Activated CD4-positive, alpha-beta T cell treated with anti-CD3 and anti-CD28 coated beads, Interleukin-2, amount 10 ng/mL, durations not matched to agents 24 days and 14 days (primary cell): ENCODE measurements around the gene SPTBN4. TPM values are rescaled to one million over a fixed set of nuclear protein-coding genes. Genes with fewer than 3 reads are reported as not detected.
"Not testable (repeated sequence)": the region's sequence is repeated elsewhere in the genome, so short reads cannot be mapped to it uniquely, and the experiment has no call there.

Experiments used
- DNase-seq: peaks from one replicate; pipeline ENCODE4 v3.0.0; 2022
- H3K27ac Mint-ChIP-seq: one replicate; pipeline ENCODE4 v1.8.0; 2022; ENCODE audit warnings: mild to moderate bottlenecking, mixed read lengths
- H3K27me3 Mint-ChIP-seq: one replicate; pipeline ENCODE4 v1.8.0; 2022; ENCODE audit warnings: mixed read lengths
- H3K36me3 Mint-ChIP-seq: one replicate; pipeline ENCODE4 v1.8.0; 2022; ENCODE audit warnings: low read depth, mild to moderate bottlenecking, mixed read lengths
- H3K4me1 Mint-ChIP-seq: one replicate; pipeline ENCODE4 v1.8.0; 2021; ENCODE audit warnings: mixed read lengths
- H3K4me3 Mint-ChIP-seq: one replicate; pipeline ENCODE4 v1.8.0; 2022; ENCODE audit warnings: mild to moderate bottlenecking, moderate library complexity, mixed read lengths
- H3K9me3 Mint-ChIP-seq: one replicate; pipeline ENCODE4 v1.8.0; 2021; ENCODE audit warnings: mixed read lengths
- intact Hi-C: fragments of 100-400 bp; cut with micrococcal nuclease; formaldehyde crosslinking; loops from one replicate; pipeline ENCODE4 v1.15.1; 2023
- total RNA-seq: library from RNA; stranded (reverse); gene quantifications from 2 replicates; pipeline ENCODE4 v1.2.3, GENCODE V29; 2022

Gene SPTBN4
- total RNA-seq, 1 donor from 2014 or later = 0.51 TPM

DNA sequence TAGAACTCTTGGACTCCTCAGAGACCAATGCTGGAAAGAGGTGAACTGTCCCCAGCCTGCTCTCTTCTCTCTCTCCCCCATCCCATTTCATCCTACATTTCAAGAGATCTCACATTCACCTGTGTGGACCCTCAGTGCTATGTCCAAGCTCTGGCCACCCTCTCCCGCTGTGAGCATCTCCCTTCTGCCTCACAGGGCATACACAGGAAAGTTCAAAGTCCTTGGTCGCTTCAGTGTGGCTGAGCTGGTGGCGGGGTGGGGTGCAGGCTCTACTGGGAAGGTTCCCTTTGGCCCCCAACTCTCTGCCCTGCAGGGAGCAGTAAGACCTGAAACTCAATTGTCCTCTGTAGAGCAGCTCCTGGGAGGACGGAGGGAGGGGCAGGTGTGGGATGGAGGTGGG lies 27.0 kb downstream of the SPTBN4 start:
- Mint-ChIP-seq H3K4me3 (no peak overlapping the region), H3K4me1 (no peaks in the 10 kb centered on the region), H3K27me3 (peaks cover 9% of the 10 kb centered on the region), H3K9me3 (no peaks in the 10 kb centered on the region), H3K36me3 (no peaks in the 10 kb centered on the region), H3K27ac (no peak overlapping the region)
- no peak for DNase-seq
- intact Hi-C loops = no loop called here

DNA sequence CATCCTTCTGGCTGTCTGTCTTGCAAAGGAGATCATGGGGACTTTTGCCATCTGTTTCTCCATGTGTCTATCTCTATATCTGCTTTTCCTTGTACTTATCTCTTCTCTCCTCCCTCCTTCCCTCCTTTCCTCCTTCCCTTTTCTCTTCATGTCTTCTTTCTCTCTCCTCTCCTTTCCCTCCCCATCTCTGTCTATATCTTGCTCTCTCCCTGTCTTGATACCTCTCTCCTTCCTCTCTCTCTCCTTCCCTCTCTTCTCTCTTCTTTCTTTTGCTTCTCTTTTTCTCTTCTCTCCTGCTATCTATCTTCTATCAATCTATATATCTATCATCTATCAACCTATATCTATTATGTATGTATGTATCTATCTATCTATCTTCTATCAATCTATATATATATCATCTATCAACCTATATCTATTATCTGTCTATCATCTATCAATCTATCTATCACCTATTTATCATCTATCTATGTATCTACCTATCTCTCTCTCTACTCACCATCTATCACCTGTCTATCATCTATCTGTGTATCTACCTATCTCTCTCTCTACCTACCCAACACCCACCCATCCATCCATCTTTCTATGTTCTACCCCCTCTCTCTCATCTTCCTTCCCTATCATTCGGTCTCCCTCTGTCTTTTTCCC lies 27.5 kb downstream of the SPTBN4 start:
- Mint-ChIP-seq H3K27ac (no peak overlapping the region), H3K9me3 (no peaks in the 10 kb centered on the region), H3K27me3 (peaks cover 9% of the 10 kb centered on the region), H3K4me1 (no peaks in the 10 kb centered on the region), H3K4me3 (no peak overlapping the region), H3K36me3 (no peaks in the 10 kb centered on the region)
- DNase-seq = no peak
- intact Hi-C loops = no loop called here

DNA sequence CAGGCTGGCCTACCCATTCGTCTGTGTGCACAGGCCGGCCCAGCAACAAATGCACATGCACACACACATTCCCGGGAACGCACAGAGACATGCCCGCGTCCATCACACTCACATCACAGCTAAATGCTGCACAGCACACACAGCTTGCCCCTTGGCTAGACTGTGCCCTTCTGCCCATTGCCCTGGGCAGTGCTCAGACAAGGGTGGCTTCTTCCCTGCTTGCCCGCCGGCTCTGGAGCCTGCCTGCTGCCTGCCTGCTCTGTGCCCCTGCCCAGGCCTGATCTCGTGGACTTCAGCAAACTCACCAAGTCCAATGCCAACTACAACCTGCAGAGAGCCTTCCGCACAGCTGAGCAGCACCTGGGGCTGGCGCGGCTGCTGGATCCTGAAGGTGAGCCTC lies 30.4 kb downstream of the SPTBN4 start:
- intact Hi-C loops = no loop called here

DNA sequence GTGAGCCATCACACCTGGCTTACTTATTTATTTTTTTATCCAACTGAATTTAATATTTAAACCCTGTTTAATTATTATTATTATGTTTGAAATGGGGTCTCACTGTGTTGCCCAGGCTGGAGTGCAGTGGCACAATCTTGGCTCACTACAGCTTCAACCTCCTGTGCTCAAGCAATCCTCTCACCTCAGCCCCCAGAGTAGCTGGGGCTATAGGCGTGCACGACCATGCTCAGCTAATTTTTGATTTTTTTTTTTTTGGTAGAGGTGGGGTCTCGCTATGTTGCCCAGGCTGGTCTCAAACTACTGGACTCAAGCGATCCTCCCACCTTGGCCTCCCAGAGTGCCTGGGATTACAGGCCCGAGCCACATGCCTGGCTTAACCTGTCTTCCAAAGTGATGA lies 32.5 kb downstream of the SPTBN4 start:
- intact Hi-C loops = no loop called here
- H3K9me3 Mint-ChIP-seq = no peaks in the 10 kb centered on the region
- no peak overlapping the region for H3K4me3 Mint-ChIP-seq
- H3K4me1 Mint-ChIP-seq = no peaks in the 10 kb centered on the region
- no peaks in the 10 kb centered on the region for H3K36me3 Mint-ChIP-seq
- no peak for DNase-seq
- peaks cover 11% of the 10 kb centered on the region for H3K27me3 Mint-ChIP-seq
- H3K27ac Mint-ChIP-seq = no peak overlapping the region

More for the DNA sequence above, 30.4 kb downstream of the SPTBN4 start:
- no peak for DNase-seq
- no peaks in the 10 kb centered on the region for H3K4me1 Mint-ChIP-seq
- H3K27me3 Mint-ChIP-seq = peaks cover 9% of the 10 kb centered on the region
- H3K9me3 Mint-ChIP-seq = no peaks in the 10 kb centered on the region
- no peak overlapping the region for H3K4me3 Mint-ChIP-seq
- no peak overlapping the region for H3K27ac Mint-ChIP-seq
- no peaks in the 10 kb centered on the region for H3K36me3 Mint-ChIP-seq

DNA sequence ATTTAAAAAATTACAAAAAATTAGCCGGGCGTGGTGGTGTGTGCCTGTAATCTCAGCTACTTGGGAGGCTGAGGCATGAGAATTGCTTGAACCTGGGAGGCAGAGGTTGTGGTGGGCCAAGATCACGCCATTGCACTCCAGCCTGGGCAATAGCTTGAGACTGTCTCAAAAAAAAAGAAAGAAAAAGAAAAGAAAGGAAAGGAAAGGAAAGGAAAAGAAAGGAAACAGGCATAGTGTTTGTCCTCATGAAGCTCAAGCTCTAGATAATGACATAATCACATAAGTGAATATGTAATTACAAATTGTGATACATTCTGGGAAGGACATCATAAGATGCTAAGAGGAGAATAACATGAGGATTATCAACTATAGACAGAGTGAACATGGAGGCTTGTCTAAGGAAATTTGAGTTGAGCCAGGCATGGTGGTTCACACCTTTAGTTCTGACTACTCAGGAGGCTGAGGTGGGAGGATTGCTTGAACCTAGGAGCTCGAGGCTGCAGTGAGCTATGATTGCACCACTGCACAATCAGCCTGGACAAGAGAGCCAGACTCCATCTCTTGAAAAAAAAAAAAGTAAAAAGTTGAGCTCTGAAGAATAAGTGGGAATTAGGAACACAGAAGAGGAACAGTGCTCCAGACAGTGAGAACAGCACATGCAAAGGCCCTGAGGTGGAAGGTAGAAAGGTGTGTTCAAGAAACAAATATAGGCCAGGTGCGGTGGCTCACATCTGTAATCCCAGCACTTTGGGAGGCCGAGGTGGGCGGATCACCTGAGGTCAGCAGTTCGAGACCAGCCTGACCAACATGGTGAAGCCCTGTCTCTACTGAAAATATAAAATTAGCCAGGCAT lies 34.1 kb downstream of the SPTBN4 start:
- H3K9me3 Mint-ChIP-seq, H3K27me3 Mint-ChIP-seq, intact Hi-C loops, DNase-seq, H3K4me1 Mint-ChIP-seq, H3K27ac Mint-ChIP-seq, H3K36me3 Mint-ChIP-seq, H3K4me3 Mint-ChIP-seq: not testable (repeated sequence)

DNA sequence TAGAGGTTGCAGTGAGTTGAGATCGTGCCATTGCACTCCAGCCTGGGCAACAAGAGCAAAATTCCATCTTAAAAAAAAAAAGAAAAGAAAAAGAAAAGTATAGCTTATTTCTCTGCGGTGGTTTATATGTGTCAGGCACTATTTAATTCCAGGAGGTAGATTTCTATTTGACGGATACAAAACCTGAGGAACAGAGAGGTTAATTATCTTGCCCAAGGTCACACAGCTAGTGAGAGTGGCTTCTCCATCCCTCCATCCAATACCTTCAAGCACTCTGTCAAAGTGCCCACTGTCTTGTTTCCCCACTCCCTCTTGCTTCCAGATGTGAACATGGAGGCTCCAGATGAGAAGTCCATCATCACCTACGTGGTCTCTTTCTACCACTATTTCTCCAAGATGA lies 34.8 kb downstream of the SPTBN4 start:
- no peak overlapping the region for H3K4me3 Mint-ChIP-seq
- H3K9me3 Mint-ChIP-seq = no peaks in the 10 kb centered on the region
- H3K4me1 Mint-ChIP-seq = no peaks in the 10 kb centered on the region
- DNase-seq = no peak
- no peaks in the 10 kb centered on the region for H3K36me3 Mint-ChIP-seq
- intact Hi-C loops = no loop called here
- peaks cover 7% of the 10 kb centered on the region for H3K27me3 Mint-ChIP-seq
- no peak overlapping the region for H3K27ac Mint-ChIP-seq

DNA sequence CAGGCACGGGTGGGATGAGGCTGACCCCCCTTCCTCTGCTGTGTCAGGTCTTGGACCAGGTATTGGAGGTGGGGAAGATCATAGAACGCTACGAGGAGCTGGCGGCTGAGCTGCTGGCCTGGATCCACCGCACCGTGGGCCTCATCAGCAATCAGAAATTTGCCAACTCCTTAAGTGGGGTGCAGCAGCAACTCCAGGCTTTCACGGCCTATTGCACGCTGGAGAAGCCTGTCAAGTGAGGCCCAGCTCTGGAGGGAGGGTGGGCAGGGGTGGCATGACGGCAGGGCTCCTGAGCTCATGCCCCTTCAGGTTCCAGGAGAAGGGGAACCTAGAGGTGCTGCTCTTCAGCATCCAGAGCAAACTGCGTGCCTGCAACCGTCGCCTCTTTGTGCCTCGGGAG lies 35.3 kb downstream of the SPTBN4 start:
- H3K4me1 Mint-ChIP-seq = no peaks in the 10 kb centered on the region
- intact Hi-C loops = no loop called here
- H3K9me3 Mint-ChIP-seq = no peaks in the 10 kb centered on the region
- H3K36me3 Mint-ChIP-seq = no peaks in the 10 kb centered on the region
- no peak overlapping the region for H3K4me3 Mint-ChIP-seq
- DNase-seq = no peak
- no peak overlapping the region for H3K27ac Mint-ChIP-seq
- peaks cover 7% of the 10 kb centered on the region for H3K27me3 Mint-ChIP-seq

DNA sequence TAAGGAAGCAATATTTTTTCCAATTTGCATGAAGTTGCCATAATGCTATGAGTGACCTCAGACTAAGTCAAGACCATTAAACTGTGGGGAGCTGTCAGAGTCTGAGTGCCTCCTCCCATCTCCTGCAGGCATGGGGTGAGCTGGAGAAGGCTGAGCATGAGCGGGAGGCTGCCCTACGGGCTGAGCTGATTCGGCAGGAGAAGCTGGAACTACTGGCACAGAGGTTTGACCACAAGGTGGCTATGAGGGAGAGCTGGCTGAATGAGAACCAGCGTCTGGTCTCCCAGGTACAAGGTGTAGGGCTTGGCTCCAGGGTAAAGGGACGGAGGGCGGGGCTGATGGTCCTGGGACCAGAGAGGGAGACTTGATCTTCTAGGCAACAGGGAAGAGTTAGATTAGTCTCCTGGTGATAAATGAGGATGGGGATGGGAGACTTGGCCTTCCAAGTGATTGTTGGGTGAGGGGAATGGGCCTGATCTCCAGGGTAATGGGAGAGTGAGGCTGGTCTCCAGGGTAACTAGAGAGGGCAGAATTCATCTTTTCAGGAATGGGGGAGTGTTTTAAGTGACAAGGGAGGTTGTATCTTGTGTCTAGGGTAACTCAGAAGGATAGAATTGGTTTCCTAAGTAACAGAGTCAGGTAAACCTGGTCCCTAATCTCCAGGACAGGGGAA lies 36.0 kb downstream of the SPTBN4 start:
- Mint-ChIP-seq H3K36me3 (no peaks in the 10 kb centered on the region), H3K27ac (no peak overlapping the region), H3K27me3 (peaks cover 7% of the 10 kb centered on the region), H3K4me3 (no peak overlapping the region), H3K9me3 (no peaks in the 10 kb centered on the region), H3K4me1 (no peaks in the 10 kb centered on the region)
- no peak for DNase-seq
- intact Hi-C loops = no loop called here

DNA sequence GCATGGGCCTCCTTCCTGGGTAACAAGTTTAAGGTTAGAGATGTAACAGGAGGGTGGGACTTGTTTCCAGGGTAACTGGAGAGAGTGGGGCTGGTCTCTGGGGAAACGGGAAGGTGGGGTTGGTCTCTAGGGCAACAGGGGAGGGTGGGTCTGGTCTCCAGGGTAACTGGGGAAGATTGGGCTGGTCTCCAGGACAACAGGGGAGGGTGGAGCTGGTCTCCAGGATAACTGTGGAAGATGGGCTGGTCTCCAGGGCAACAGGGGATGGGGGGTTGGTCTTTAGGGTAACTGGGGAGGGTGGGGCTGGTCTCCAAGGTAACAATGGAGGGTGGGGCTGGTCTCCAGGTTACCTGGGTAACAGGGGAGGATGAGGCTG lies 36.5 kb downstream of the SPTBN4 start:
- Mint-ChIP-seq H3K27ac (no peak overlapping the region), H3K4me3 (no peak overlapping the region), H3K4me1 (no peaks in the 10 kb centered on the region), H3K36me3 (no peaks in the 10 kb centered on the region), H3K27me3 (peaks cover 7% of the 10 kb centered on the region), H3K9me3 (no peaks in the 10 kb centered on the region)
- no peak for DNase-seq
- intact Hi-C loops = no loop called here

DNA sequence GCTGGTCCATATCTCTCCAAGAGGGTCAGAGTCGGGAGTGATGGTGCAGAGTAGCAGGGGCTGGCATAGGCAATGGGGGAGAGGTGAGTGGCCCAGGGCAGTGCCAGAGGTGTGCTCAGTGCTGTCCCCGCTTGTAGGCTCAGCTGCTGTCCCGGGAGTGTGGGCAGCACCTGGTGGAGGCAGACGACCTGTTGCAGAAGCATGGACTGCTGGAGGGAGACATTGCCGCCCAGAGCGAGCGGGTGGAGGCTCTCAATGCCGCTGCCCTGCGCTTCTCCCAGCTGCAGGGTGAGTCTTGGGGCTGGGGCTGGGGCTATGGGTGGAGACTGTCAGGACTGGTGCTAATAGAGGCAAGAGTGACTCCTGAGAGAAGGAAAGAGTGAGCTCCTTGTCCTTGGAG lies 39.3 kb downstream of the SPTBN4 start:
- Mint-ChIP-seq H3K36me3 (no peaks in the 10 kb centered on the region), H3K4me3 (no peak overlapping the region), H3K27ac (no peak overlapping the region), H3K4me1 (no peaks in the 10 kb centered on the region), H3K27me3 (peaks cover 16% of the 10 kb centered on the region), H3K9me3 (no peaks in the 10 kb centered on the region)
- intact Hi-C loops = no loop called here
- DNase-seq = no peak

DNA sequence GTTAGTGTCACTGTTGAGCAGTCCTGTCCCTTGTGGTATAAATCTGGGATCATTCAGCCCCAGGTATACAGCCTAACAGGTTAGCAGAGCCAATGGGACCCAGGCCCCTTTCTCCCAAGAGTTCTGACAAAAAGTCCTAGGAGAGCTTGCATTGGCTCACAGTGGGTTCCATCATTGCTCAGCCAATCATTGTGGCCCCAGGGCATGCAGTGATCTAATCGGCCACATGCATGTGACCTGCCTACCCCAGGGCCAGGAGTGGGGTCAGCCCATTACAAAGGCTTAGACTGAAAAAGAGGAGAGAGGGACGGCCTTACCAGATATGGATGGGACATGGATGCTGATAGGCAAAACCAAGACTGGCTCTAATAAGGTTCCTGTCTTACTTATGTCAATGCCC lies 41.1 kb downstream of the SPTBN4 start:
- Mint-ChIP-seq H3K36me3 (no peaks in the 10 kb centered on the region), H3K27ac (no peak overlapping the region), H3K9me3 (no peaks in the 10 kb centered on the region), H3K27me3 (peaks cover 27% of the 10 kb centered on the region), H3K4me3 (no peak overlapping the region), H3K4me1 (peaks cover 2% of the 10 kb centered on the region)
- DNase-seq = no peak
- intact Hi-C loops = no loop called here

DNA sequence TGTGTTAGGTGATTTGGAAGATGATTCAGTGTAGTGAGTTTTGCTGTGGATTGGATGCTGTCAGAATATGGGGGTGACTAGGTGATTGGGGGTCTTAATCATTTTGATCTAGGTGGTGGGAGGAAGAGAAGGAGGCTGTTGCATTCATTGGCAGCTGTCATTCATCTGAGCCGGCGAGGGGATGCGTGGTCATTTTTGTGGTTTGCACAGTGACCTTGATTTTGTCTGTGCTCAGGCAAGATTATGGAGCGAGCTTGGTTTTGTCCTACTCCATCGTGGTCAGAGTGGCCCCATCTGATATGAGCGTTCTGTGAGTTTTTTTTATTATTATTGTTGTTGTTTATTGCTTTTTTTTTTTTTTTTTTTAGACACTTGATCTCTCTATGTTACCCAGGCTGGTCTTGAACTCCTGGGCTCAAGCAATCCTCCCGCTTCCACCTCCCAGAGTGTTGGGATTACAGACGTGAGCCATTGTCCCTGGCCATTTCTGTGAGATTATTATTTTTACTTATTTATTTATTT lies 42.0 kb downstream of the SPTBN4 start:
- no peak for DNase-seq
- Mint-ChIP-seq H3K36me3 (no peaks in the 10 kb centered on the region), H3K27me3 (peaks cover 31% of the 10 kb centered on the region), H3K9me3 (no peaks in the 10 kb centered on the region), H3K27ac (no peak overlapping the region), H3K4me1 (peaks cover 2% of the 10 kb centered on the region), H3K4me3 (no peak overlapping the region)
- intact Hi-C loops = no loop called here

DNA sequence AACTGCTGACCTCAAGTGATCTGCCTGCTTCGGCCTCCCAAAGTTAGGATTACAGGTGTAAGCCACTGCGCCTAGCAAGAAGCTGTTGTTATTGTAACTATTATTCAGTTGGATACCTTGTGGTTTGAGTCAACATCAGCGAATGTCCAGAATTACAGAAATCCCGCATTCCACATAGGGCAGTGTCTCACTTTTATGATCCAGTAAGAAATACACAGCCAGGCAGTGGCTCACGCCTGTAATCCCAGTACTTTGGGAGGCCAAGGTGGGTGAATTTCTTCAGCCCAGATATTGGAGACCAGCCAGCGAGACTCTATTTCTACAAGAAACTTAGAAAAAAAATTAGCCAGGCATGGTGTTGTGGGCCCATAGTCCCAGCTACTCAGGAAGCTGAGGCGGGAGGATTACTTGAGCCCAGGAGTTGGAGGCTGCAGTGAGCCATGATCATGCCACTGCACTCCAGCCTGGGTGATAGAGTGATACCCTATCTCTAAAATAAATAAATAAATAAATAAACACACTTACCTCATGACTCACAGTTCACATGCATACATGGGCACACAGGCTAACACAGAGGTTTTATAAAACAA lies 43.8 kb downstream of the SPTBN4 start:
- peaks cover 36% of the 10 kb centered on the region for H3K27me3 Mint-ChIP-seq

DNA sequence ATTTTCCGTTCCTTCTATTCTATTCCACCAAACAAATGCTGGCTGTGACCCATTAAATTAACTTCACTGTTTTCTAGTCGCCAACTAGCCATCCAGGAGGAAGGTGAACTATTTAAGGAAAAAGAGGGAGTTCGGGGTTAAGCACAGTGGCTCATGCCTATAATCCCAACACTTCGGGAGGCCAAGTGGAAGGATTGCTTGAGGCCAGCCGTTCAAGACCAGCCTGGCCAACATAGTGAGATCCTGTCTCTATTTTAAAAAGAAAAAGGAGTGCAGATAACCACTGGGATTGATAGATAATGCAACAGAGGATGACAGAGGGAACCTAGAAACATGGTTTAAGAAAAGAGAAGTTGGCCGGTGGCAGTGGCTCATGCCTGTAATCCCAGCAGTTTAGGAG lies 44.7 kb downstream of the SPTBN4 start:
- no peak for DNase-seq
- Mint-ChIP-seq H3K27me3 (peaks cover 36% of the 10 kb centered on the region), H3K4me1 (peaks cover 4% of the 10 kb centered on the region), H3K27ac (no peak overlapping the region), H3K4me3 (no peak overlapping the region), H3K9me3 (no peaks in the 10 kb centered on the region), H3K36me3 (no peaks in the 10 kb centered on the region)
- intact Hi-C loops = no loop called here

More for the DNA sequence above, 43.8 kb downstream of the SPTBN4 start:
- Mint-ChIP-seq H3K36me3 (no peaks in the 10 kb centered on the region), H3K4me1 (peaks cover 4% of the 10 kb centered on the region), H3K4me3 (no peak overlapping the region), H3K27ac (no peak overlapping the region), H3K9me3 (no peaks in the 10 kb centered on the region)
- no peak for DNase-seq
- intact Hi-C loops = no loop called here
